HAP-1 (cell line): ENCODE results near the gene FAAP20.

ENCODE experiments used
- DNase-seq, 2 experiments: peaks; one replicate each; pipeline ENCODE4 v3.0.0-alpha.2; 2016 to 2020; ENCODE audit warnings: low spot score in 2 of 2
- H3K27me3 ChIP-seq: fragments of 250-450 bp; sonication (Bioruptor Pico); 2 replicates; pipeline ENCODE4 v1.5.1; 2020; ENCODE audit warnings: low read depth, mild to moderate bottlenecking, moderate library complexity
- H3K36me3 ChIP-seq: fragments of 250-450 bp; sonication (Bioruptor Pico); replicated peaks from 2 replicates; pipeline ENCODE4 v1.5.1; 2020; ENCODE audit warnings: mild to moderate bottlenecking
- H3K4me1 ChIP-seq: fragments of 250-450 bp; sonication (Bioruptor Pico); 2 replicates; pipeline ENCODE4 v1.5.1; 2020; ENCODE audit warnings: mild to moderate bottlenecking
- H3K4me3 ChIP-seq: fragments of 250-450 bp; sonication (Bioruptor Pico); 2 replicates; pipeline ENCODE4 v1.5.1; 2020; ENCODE audit warnings: mild to moderate bottlenecking, moderate library complexity
- H3K9me3 ChIP-seq: fragments of 250-450 bp; sonication (Bioruptor Pico); 2 replicates; pipeline ENCODE4 v1.5.1; 2020; ENCODE audit warnings: mild to moderate bottlenecking, moderate library complexity
- in situ Hi-C: fragments of 300-500 bp; cut with MboI; formaldehyde crosslinking; loops from 3 replicates; pipeline ENCODE4 v1.14.3; 2020; ENCODE audit warnings: low sequenced_read_pairs, inconsistent platforms, mixed read lengths

The FAAP20 gene, protein sequence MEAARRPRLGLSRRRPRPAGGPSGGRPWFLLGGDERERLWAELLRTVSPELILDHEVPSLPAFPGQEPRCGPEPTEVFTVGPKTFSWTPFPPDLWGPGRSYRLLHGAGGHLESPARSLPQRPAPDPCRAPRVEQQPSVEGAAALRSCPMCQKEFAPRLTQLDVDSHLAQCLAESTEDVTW

DNA sequence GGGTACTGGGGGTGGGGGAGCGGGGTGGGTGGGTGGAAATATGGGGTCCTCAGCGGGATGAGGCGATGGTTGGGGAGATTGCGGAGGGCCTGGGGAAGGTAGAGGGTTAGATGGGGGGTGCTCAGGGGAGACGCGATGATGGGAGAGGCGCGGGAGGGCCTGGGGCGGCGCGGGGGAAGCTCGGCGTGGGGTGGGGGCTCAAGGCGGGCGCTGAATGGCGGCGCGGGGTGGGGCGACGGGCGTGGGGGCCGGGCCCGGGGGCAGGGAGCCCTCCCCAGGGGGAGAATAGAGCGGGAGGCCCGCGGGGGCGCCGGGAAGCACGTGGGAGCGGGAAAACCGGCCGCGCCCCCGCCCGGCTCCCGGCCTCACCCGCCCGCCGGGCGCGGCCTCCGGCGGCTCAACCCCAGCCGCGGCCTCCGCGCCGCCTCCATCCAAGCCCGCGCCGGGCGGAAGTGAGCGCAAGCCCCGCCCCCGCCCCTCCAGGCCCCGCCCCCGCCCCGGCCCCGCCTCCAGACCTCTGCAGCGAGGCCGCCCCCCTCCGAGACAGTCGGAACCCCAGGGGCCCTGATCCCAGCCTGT lies at the start of gene FAAP20:
Gene FAAP20, minus strand, starts transcription at position 454 of the 579 bp plus-strand sequence. Its CDS starts 23 bp downstream, at position 431.
- peak; percentile 67 to 76 for DNase-seq
- Histone ChIP-seq H3K27me3 (no peaks in the 10 kb centered on the region), H3K4me1 (peaks cover 18% of the 10 kb centered on the region), H3K4me3 (peak within 1 kb of the TSS; percentile 58), H3K36me3 (peaks cover 17% of the 10 kb centered on the region), H3K9me3 (no peaks in the 10 kb centered on the region)
- in situ Hi-C loops: loop anchor here (25.0 kb wide), 1 partner anchor 593 kb away; no protein-coding TSS in a partner anchor

DNA sequence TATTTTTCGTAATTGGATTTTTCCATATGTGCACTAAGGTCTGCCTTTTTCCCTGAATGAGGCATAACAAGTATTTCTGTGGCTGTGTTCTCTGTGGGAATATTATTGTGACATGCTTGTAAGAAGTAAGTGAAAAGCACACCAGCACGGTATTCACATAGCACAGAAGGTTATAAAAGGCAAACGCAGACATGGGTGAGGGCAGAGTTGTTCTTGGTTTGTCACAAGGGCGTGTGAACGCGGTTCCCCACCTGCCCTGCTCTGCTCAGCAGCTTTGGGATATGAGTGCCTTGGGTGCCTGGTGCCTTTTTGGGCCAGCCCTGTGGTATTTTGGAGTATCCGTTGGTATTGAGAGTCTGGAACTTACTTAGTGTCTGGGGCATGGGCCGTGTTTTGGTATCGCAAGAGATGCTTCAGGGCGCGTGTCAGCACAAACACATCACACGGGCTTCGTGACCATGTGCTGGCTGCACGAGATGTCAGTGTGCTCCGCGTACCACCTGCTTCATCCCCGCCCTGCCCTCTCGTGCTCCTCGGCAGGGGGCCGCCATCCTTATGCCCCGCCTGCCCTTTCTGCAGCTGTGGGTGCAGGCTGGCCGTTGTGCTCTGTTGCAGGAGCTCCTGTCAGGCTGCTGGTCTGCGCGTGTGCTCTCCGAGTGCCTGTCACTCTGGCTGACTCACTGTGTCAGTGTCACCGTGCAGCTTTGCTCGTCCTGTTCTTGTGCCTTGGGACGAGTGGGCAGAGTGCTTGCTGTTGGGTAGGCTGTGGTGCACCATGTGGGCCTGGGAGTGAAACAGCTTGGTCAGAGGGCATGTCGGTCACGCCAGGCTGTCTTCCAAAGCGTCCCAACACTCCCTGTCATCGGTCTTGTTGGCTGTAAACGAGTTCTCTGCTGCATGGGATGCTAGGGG lies 48.5 kb upstream of the FAAP20 start:
- H3K27me3 ChIP-seq: no peaks in the 10 kb centered on the region
- DNase-seq: no peak
- H3K36me3 ChIP-seq: peaks cover 10% of the 10 kb centered on the region
- H3K9me3 ChIP-seq: no peaks in the 10 kb centered on the region
- no peak overlapping the region for H3K4me3 ChIP-seq
- peaks cover 18% of the 10 kb centered on the region for H3K4me1 ChIP-seq
- in situ Hi-C loops: no loop called here

DNA sequence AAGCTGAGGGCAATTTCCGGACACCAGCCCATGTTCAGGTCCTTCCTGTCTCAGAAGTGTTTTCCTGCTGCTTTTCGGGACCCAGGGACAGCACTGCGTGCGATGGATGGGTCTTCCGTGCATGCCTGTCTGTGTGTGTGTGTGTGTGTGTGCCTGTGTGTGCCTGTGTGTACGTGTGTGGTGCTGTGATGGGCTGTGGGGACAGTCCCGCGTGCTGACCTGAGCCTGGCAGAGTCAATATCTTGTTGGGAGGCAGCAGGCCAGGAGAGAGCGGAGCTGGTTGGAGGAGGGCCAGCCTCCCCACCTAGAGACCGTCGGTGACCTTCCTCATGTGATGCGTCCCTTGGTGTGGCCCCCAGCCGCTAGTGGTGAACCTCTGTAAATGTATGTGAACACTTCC lies 47.2 kb upstream of the FAAP20 start:
- Histone ChIP-seq H3K4me1 (peaks cover 8% of the 10 kb centered on the region), H3K36me3 (peaks cover 10% of the 10 kb centered on the region), H3K4me3 (no peak overlapping the region), H3K27me3 (no peaks in the 10 kb centered on the region), H3K9me3 (no peaks in the 10 kb centered on the region)
- DNase-seq: no peak
- in situ Hi-C loops: no loop called here

DNA sequence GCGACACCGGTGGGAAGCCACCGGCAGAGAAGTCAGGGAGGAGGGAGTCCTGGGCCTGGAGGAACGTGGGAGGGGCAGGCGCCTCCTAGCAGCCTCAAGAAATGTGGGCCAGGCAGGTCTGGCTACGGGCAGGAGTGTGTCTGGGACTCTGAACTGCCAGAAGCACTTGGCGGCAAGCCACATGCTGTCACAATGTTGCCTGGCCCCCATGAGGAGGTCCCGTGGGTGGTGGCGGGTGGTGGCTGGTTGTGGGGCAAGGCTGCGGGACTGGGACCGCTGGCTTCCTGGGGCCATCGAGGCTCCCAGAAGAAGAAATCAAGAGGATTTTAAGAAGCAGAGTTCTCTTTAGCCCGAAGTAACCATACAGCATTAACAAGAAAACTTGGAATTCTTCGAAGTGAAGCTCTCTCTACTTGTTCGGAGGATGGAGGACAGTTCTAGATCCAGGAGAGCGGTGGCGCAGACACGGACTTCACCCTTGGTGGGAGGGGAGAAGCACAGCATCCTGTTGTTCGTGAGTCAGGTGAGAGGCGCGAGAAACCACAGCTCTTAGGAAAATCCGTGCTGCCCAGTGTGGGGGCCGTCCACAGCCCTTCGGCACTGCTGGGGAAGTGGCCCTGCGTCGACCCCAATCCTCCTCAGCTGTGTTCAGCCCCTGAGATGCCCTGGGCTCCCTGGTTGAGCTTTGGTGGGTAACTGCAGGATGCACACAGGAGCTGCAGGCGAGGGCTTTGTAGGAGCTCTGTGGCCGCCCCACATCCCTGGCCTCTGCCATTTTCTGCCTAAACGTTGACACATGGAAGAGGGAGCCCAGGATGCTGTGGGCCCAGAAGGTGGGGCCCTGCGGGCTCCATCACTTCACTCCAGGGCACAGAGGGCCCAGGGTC lies 45.9 kb upstream of the FAAP20 start:
- H3K9me3 ChIP-seq: no peaks in the 10 kb centered on the region
- H3K4me3 ChIP-seq: no peak overlapping the region
- H3K36me3 ChIP-seq: peaks cover 10% of the 10 kb centered on the region
- no peaks in the 10 kb centered on the region for H3K4me1 ChIP-seq
- in situ Hi-C loops: no loop called here
- no peak for DNase-seq
- H3K27me3 ChIP-seq: no peaks in the 10 kb centered on the region

DNA sequence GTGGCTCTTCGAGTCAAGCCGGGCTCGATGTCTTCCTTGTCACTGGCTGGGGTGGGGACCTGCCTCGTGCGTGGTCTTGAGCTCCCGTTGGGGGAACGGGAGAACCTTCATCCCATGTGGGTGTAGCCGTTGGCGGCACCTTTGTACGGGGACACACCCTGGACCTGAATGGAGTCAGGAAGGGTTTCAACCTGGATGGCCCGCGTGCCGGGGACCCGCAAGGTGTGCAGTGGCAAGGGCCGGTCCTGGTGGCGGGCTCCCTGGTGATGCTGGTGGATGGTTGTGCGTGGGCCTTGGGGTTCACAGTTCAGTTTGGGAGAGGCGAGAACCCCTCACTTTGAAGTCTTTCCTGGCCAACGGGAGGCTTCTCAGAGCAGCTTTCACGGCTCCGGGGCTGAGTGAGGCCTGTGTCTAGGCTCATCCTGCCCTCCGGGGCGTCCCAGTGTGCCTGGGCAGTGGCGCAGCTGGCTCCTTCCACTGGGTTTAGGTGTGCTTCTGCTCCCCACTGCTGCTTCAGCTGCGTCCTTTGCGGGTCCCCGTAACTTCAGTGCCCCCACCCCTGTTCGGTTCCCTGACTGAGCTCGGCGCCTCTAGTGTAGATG lies 44.9 kb upstream of the FAAP20 start:
- H3K36me3 ChIP-seq: peaks cover 10% of the 10 kb centered on the region
- in situ Hi-C loops: no loop called here

DNA sequence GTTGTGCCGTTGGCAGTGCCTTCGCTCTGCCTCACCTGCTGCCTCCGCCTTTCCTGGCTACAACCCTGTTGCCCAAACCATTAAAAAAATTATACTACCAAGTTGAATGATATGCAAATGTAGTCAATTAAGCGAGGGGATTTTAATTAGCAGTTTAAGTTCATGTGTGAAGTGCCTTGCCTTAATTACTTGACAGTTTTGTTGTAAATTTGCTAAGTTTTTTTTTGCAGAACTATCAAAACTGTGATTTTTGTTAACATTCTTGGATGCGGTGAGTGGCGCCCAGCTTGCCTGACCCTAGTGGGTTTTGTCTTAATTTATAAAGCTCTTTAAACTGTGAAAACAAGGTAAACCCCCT lies 44.4 kb upstream of the FAAP20 start:
- Histone ChIP-seq H3K4me1 (no peaks in the 10 kb centered on the region; the same call in 1 of the 2 replicates), H3K4me3 (no peak overlapping the region), H3K9me3 (no peaks in the 10 kb centered on the region), H3K27me3 (no peaks in the 10 kb centered on the region), H3K36me3 (peaks cover 10% of the 10 kb centered on the region)
- no peak for DNase-seq
- in situ Hi-C loops: no loop called here

More for the DNA sequence above, 44.9 kb upstream of the FAAP20 start:
- no peaks in the 10 kb centered on the region; the same call in 1 of the 2 replicates for H3K4me1 ChIP-seq
- H3K4me3 ChIP-seq: no peak overlapping the region
- H3K9me3 ChIP-seq: no peaks in the 10 kb centered on the region
- DNase-seq: no peak
- no peaks in the 10 kb centered on the region for H3K27me3 ChIP-seq

DNA sequence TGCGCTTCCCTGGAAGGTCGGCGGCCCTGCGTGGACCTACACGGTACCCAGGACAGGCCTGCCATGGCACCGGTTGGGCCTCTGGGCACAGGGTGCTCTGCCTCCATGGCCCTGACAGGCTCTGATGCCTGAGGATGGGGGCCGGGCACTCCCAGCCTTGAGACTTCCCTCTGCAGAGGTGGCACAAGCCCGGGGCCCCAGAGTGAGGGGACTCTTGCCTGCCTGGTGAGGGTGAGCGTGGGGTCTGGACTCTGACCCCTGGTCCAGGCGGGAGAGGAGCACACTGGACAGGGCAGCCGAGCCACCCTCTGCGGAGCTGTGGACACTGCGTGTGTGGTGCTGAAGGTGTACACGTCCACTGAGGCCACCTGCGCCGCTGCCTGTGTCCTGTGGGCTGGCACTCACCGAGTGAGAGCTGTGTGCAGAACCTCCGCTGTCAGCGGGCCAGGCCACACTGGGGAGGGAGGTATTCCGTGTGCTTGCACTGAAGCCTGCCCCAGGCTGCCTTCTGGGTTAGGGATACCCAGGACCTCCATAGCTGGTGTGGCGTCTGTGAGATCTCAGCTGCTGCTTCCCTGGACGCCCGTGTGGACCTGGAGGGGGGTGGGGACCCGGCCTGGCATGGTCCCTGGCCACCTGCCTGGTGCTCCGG lies 43.9 kb upstream of the FAAP20 start:
- DNase-seq: no peak
- H3K9me3 ChIP-seq: no peaks in the 10 kb centered on the region
- no peaks in the 10 kb centered on the region for H3K27me3 ChIP-seq
- H3K4me3 ChIP-seq: no peak overlapping the region
- in situ Hi-C loops: no loop called here
- peaks cover 10% of the 10 kb centered on the region for H3K36me3 ChIP-seq
- no peaks in the 10 kb centered on the region; the same call in 1 of the 2 replicates for H3K4me1 ChIP-seq

DNA sequence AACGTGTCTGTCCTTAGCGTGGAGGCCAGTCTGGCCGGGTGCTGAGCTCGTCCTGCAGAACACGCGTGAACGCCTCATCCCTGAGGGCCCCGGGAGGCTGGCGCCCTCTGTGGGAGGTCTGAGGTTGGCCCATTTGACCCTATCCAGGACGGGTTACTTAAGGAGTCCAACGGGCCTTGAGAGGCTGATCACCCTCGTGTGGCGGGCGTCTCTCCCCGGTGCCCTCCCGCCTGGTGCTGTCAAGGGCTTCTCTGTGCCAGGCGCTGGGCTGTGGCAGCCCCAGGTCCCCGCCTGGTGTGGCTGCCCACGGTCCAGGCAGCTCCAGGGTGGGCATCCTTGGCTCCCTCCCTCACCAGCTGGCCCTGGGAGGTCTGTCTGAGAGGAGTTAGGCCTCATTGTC lies 43.2 kb upstream of the FAAP20 start:
- in situ Hi-C loops: no loop called here
- no peaks in the 10 kb centered on the region for H3K27me3 ChIP-seq
- H3K4me1 ChIP-seq: peaks cover 2% of the 10 kb centered on the region; the same call in 1 of the 2 replicates
- H3K4me3 ChIP-seq: no peak overlapping the region
- no peak for DNase-seq
- H3K9me3 ChIP-seq: no peaks in the 10 kb centered on the region
- peaks cover 10% of the 10 kb centered on the region for H3K36me3 ChIP-seq

DNA sequence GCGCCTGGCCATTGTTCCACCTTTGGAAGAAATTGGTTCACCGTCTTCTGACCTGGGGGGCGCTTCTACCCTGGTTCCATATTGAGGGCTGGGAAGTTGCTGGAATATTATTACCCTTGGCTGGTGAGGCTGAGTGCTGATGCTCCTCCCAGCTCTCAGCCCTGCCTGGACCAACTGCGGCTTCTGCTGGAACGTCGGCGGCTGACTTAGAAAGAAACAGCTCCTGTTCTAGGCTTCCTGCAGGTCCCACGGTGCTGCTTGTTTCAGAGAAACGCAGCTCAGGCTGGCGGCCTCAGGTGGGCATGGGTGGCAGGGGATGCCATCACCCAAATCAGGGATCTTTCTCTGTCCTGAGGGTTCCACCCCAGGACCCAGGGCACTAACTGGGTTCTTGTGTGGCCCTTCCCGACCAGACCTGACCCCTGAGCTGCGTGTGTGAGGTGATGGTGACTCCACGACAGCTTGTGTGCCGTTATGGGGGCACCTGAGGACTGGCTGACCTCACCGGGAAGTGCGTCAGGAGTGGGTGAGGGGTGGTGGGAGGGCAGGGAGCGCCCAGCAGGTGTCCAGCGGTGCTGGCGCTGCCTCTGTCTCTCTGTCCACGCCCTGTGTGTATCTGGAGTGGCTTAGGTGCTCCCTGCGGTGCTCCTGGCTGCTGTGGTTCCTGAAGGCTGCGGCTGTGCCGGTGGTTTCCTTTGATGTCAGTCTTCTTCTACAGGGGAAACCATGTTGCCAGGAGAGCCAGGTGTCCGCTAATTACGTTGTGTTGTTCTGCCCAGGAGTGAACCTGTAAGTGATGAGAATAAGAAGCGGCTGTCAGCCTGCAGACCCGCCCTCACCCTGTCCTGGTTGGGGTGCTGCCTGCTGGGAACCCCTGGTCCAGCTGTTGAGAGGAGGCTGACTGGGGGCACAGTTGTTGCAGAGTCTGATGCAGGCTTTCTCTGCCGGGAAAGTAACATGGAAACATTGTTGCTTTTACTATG lies 42.4 kb upstream of the FAAP20 start:
- in situ Hi-C loops: no loop called here
- no peak for DNase-seq
- no peak overlapping the region for H3K4me3 ChIP-seq
- H3K36me3 ChIP-seq: peaks cover 14% of the 10 kb centered on the region
- no peaks in the 10 kb centered on the region for H3K9me3 ChIP-seq
- peaks cover 9% of the 10 kb centered on the region for H3K4me1 ChIP-seq
- no peaks in the 10 kb centered on the region for H3K27me3 ChIP-seq

DNA sequence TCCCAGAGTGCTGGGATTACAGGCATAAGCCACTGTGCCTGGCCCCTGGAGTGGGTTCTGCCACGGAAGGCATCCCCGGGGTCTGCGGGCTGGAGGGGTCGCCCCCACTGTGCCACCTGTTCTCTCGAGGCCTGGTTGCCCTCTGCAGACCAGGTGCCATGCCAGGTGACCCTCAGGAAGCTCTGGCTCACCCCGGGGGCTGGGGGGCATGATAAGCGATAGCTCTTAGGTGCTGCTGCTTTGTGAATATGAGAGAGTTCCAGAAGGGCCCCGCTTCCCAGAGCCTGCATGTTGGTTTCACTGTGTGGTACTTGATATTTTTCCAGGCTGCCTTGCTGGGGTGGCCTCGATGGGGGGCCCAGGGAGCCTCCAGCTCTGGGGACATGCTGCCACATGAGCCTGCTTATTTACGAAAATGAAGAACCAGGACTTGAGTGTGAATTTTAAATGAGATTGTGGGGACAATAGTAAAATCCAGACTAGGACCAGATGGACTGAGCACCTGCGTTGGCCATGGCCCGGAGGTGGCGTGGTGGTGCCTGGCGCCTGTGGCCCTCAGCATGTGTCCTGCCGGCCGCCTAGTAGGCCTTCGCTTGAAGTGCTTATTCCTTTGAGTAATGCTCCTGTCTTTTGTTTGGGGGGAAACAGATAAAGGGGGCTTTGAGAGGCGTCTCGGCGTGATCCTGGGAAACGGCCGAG lies 40.9 kb upstream of the FAAP20 start:
- H3K4me1 ChIP-seq: peaks cover 9% of the 10 kb centered on the region
- DNase-seq: no peak
- no peaks in the 10 kb centered on the region for H3K9me3 ChIP-seq
- H3K36me3 ChIP-seq: peaks cover 5% of the 10 kb centered on the region
- no peak overlapping the region for H3K4me3 ChIP-seq
- in situ Hi-C loops: no loop called here
- H3K27me3 ChIP-seq: no peaks in the 10 kb centered on the region

DNA sequence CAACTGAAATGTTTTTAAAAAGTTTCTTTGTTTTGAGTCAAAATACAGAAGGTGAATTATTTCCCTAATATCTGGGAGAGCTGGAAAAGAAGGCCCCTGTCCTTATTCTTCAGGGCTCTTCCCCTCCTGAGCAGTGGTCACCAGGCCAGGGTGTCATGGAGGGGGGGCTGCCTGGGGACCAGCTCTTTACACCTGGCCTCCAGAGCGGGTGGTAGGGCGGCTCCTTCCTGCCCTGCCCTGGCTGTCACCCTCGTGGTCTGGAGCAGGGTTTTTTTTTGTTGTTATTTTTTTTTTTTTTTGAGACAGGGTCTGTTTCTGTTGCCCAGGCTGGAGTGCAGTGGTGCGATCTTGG lies 40.2 kb upstream of the FAAP20 start:
- Histone ChIP-seq H3K4me1 (peaks cover 9% of the 10 kb centered on the region), H3K9me3 (no peaks in the 10 kb centered on the region), H3K27me3 (no peaks in the 10 kb centered on the region), H3K36me3 (peaks cover 5% of the 10 kb centered on the region), H3K4me3 (no peak overlapping the region)
- no peak for DNase-seq
- in situ Hi-C loops: no loop called here
